Measurements from ENCODE around the gene CA11. TPM values are rescaled to one million over a fixed set of nuclear protein-coding genes. Genes with fewer than 3 reads are reported as not detected.

Gene CA11
- total RNA-seq, 2 experiments from 2014 or later, result 12.0 to 14.9 TPM

DNA sequence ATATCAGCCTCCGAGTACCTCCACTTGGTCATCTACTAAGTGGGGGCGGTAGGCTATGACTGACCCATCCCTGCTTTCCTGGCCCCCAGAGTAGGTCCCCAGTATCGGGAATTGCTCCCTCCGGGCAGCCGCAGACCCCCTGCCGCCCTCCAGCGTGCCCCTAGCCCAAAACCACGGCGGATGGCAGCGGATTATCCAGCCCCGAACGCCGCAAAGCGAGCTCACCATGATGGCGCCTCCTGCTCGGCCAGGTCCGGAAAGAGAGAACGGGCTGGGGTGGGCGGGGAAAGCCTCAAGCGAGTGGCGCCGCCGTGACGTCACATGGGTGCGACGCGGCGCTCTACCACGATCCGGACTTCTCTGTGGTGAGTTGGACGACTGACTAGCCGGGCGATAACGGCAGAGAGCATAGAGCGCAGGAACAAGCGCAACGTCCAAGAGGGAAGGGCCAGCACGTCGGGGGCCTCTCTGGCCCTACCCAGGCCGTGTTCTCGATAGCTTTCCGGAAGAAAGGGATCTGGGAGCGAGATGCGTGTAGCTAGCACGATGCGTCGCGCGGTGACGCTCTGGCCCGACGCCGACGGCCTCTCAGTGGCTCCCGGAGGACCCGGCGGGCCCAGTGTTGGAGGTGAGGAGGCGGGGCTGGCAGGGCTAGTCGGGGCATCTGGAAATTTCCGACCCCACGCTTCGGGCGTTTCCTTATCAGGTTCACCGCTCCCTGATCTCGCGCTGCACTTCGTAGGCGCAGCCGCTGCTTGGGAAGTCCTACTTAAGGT lies 26.9 kb downstream of the CA11 start, which contains the start of the genes RPL18 and SPHK2:
TSS of gene RPL18 (minus strand) at position 263 of the 776 bp plus-strand sequence. CDS start at position 228, 35 bp downstream.
TSS of gene SPHK2 (plus strand) at position 591 of the 776 bp plus-strand sequence. CDS start 1,009 bp downstream, outside the sequence.
- CTCF ChIA-PET, result no interaction called here
- DNase-seq, result peak; percentile 95
- Mint-ChIP-seq H3K27ac (peak within 1 kb of the TSS; percentile 99), H3K36me3 (ENCODE audit: low read depth) (peaks cover 60% of the 10 kb centered on the region), H3K4me3 (peak within 1 kb of the TSS; percentile 99), H3K4me1 (ENCODE audit: low read depth) (peaks cover 53% of the 10 kb centered on the region), H3K9me3 (no peaks in the 10 kb centered on the region), H3K27me3 (ENCODE audit: low read depth) (no peaks in the 10 kb centered on the region)
- intact Hi-C loops (cut with micrococcal nuclease), result loop anchor here (1.0 to 2.0 kb wide), 5 partner anchors 18 to 298 kb away; partner anchors contain the start of genes CYTH2, DBP, GRWD1 and SYNGR4

DNA sequence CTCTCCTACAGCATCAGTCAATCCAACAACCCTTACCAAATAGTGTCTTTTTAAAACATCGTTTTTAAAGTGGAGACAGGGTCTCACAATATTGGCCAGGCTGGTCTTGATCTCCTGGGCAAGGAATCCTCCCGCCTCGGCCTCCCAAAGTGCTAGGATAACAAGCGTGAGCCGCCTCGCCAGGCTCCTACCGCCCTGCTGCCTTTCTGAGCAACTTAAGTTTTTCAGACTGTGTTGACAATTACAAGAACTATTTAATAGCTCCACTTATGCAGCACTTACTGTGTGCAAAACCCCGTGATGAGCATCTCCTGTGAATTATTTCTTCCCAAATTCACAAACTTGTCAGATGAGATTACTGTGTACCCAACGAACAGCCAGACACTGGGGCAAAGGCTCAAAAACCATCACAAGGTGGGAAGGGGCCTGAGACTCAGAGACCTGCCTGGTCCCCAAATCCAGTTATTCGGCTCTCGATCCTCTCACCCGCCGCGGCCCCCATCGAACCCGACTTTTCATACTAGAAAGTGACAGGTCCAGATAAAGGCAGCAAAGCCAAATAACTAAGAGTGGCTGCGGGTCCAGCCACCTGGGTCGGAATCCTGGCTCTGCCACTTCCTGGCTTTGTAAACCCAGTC lies 27.6 kb downstream of the CA11 start:
- CTCF ChIA-PET, result no interaction called here
- no peaks in the 10 kb centered on the region for H3K9me3 Mint-ChIP-seq
- peak overlapping the region; percentile 99 for H3K4me3 Mint-ChIP-seq
- H3K27me3 Mint-ChIP-seq (ENCODE audit: low read depth), result no peaks in the 10 kb centered on the region
- H3K36me3 Mint-ChIP-seq (ENCODE audit: low read depth), result peaks cover 59% of the 10 kb centered on the region
- H3K27ac Mint-ChIP-seq, result peak overlapping the region; percentile 99
- no peak for DNase-seq
- H3K4me1 Mint-ChIP-seq (ENCODE audit: low read depth), result peaks cover 47% of the 10 kb centered on the region
- intact Hi-C loops (cut with micrococcal nuclease), result loop anchor here (2.0 kb wide), 1 partner anchor 174 kb away; the partner anchor contains the start of gene GRWD1

DNA sequence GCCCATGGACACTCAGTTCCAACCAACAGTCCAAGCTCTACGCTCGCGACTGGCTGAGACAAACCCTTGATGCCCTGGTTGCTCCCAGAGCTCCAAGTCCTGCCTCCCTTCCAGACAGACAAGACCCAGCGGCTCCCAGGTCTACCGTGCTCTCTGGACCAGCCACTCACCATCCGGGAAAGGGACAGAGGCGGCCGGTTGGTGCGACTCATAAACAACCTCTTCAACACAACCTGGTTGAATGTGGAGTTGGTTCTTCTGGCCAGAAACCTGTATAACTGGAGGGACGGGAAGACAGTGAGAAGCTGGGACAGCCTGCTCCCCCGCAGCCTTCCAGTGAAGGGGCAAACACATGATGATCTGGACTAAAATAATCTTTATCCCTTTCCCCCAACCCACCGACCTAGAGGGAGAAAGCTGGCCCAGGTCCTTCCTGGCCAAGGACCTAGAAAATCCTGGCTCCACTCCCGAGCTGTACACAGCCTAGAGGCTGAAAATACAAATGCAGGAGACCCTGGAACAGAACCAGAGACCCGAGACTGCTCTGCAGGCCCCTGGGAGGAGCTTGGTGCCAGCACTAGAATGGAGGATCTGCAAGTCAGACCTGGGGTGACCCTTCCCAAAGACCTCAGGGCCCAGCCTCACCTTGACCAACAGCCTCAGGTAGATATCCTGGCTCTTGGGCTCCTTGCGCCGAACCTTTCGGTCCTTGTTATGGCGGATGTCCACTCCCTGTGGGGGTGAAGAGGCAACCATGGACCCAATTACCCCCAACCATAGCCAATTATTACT lies 28.6 kb downstream of the CA11 start:
- peaks cover 41% of the 10 kb centered on the region for H3K4me1 Mint-ChIP-seq (ENCODE audit: low read depth)
- intact Hi-C loops (cut with micrococcal nuclease), result no loop called here
- H3K9me3 Mint-ChIP-seq, result no peaks in the 10 kb centered on the region
- peak overlapping the region; percentile 99 for H3K4me3 Mint-ChIP-seq
- H3K27me3 Mint-ChIP-seq (ENCODE audit: low read depth), result no peaks in the 10 kb centered on the region
- CTCF ChIA-PET, result interaction anchor here (1.2 to 1.4 kb wide), 2 partner anchors 9 to 30 kb away, joined by 3 read pairs; no protein-coding TSS in a partner anchor
- peaks cover 55% of the 10 kb centered on the region for H3K36me3 Mint-ChIP-seq (ENCODE audit: low read depth)
- DNase-seq, result no peak
- H3K27ac Mint-ChIP-seq, result peak overlapping the region; percentile 99

DNA sequence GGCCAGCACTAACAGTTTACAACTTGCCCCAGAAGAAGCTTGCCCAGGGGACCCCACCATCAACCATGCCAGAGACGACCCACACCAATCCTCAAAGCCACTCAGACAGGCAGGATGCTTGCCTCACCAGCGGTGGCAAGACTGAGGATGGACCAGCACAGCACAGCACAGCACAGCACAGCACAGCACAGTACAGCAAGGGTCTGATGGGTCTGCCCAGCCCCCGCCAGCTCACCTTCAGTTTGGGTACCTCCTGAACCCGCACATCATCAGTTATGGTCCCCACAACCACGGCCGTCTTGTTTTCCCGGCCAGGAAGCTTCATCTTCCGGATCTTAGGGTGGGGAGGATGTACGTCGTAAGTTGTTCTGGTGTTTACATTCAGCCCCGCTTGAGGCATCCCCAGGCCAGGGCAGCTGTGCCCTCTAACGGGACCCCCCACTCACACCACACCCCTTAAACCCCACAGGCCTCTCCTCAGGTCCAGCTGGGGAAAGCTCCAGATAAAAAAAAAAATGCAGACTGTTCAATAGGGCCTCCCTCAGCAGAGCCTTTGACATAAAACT lies 29.4 kb downstream of the CA11 start:
- Mint-ChIP-seq H3K4me1 (ENCODE audit: low read depth) (peaks cover 36% of the 10 kb centered on the region), H3K27ac (peak overlapping the region; percentile 8), H3K27me3 (ENCODE audit: low read depth) (no peaks in the 10 kb centered on the region), H3K36me3 (ENCODE audit: low read depth) (peaks cover 51% of the 10 kb centered on the region), H3K9me3 (no peaks in the 10 kb centered on the region), H3K4me3 (peak overlapping the region; percentile 99)
- CTCF ChIA-PET, result interaction anchor here (1.2 to 1.4 kb wide), 2 partner anchors 8 to 29 kb away, joined by 3 read pairs; no protein-coding TSS in a partner anchor
- intact Hi-C loops (cut with micrococcal nuclease), result no loop called here
- DNase-seq, result no peak

DNA sequence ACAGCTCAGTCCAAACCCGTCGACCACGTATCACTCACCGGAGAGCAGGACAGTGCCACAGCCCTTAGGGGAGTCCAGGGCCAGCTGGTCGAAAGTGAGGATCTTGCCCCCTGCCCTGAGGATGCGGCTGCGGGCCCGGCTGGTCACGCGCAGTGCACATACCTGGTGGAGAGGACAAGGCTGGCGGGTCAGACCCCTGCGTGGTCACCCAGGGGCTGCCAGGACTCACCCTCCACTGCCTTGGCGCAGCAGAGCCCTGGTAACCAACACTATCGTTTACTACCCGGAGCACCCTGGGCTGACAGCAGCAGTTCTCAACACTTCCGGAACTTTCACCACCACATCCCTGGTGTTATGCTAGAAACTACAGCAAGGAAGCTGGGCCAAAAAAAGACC lies 29.9 kb downstream of the CA11 start:
- H3K27ac Mint-ChIP-seq, result no peak overlapping the region
- DNase-seq, result no peak
- H3K4me3 Mint-ChIP-seq, result peak overlapping the region; percentile 99
- peaks cover 32% of the 10 kb centered on the region for H3K4me1 Mint-ChIP-seq (ENCODE audit: low read depth)
- H3K9me3 Mint-ChIP-seq, result no peaks in the 10 kb centered on the region
- intact Hi-C loops (cut with micrococcal nuclease), result no loop called here
- peaks cover 48% of the 10 kb centered on the region for H3K36me3 Mint-ChIP-seq (ENCODE audit: low read depth)
- CTCF ChIA-PET, result interaction anchor here (1.2 kb wide), 1 partner anchor 29 kb away, joined by 3 read pairs; no protein-coding TSS in a partner anchor
- no peaks in the 10 kb centered on the region for H3K27me3 Mint-ChIP-seq (ENCODE audit: low read depth)

DNA sequence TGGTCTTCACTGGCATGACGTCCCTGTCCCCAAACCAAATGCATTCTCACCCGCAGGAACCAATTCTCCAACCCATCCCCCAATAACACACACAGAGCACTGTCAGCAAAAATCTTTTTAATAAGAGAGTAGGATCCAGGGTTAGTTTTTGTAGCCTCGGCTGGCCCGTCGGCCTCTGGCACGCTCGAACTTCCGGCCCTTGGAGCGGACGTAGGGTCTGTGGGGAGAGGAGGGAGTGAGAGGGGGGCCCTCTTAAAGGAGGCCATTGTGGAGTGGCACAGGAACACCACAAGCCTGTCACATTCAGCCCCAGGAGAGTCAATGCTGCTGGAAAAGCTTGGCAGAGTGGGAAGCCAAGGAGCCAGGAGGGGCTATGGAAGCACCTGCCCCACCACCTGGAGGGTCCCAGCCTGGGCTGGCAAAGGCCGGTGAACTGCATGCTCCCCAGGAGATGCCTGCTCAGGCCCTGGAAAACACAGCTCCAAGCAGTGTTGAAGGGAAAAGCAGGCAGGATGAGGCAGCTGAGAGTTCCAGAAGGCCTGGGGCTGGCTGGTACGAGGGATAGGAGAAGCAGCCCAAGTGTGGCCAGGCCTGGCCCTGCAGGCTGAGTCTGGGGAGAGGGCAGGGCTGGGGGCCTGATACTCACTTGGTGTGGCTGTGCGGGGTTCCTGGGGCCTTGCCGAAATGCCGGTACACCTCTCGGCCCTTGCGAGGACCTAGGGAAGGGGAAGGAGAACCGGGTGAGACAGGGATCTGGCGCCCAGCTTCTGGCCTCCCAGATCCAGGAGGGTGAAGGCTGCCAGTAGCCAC lies 30.6 kb downstream of the CA11 start:
- Mint-ChIP-seq H3K36me3 (ENCODE audit: low read depth) (peaks cover 48% of the 10 kb centered on the region), H3K9me3 (no peaks in the 10 kb centered on the region), H3K27ac (no peak overlapping the region), H3K4me1 (ENCODE audit: low read depth) (peaks cover 32% of the 10 kb centered on the region), H3K4me3 (peak overlapping the region; percentile 39), H3K27me3 (ENCODE audit: low read depth) (no peaks in the 10 kb centered on the region)
- intact Hi-C loops (cut with micrococcal nuclease), result no loop called here
- CTCF ChIA-PET, result no interaction called here
- DNase-seq, result no peak

DNA sequence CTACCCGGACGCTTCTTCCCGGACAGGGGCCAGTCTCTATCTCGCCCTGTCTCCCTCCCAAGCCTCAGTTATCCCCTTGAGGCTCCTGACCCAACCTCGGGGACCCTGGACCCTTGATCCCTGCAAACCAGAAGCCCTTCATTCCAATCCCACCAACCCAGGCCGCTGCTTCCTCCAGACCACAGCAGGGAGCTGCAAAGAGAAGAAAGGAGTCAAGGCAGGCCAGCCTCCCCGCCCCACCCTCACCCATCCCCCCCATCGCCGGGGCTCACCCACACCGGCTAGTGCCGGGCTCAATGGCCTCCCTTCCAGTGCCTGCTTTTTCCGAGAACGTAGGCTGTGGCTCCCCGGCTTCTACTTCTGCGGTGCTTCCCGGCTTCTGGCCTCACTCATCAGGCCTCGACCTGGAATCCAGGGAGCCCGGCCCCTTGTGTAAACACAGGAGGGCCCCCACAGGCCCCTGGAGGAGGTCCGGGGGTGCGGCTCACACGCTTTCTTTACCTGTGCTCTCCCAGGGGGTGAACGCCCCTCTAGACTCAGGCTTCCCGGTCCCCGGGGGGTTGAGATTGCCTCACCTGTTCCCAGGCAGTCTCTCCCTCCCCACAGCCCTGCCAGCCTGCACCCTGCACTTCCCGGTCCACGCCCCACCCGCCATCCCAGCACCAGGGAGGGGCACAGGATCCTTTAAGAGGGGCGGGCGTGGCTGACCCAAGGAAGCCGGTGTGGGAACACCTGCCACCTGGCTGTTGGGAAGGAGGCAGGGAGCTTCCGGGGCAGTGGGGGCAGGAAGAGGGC lies 31.4 kb downstream of the CA11 start, which contains the start of gene FAM83E:
TSS of gene FAM83E (minus strand) at position 641 of the 795 bp plus-strand sequence. CDS start 1,704 bp downstream, outside the sequence.
- H3K4me1 Mint-ChIP-seq (ENCODE audit: low read depth), result peaks cover 24% of the 10 kb centered on the region
- no peak for DNase-seq
- peak within 1 kb of the TSS; percentile 50 for H3K27ac Mint-ChIP-seq
- H3K9me3 Mint-ChIP-seq, result no peaks in the 10 kb centered on the region
- peaks cover 45% of the 10 kb centered on the region for H3K36me3 Mint-ChIP-seq (ENCODE audit: low read depth)
- intact Hi-C loops (cut with micrococcal nuclease), result no loop called here
- CTCF ChIA-PET, result no interaction called here
- no peaks in the 10 kb centered on the region for H3K27me3 Mint-ChIP-seq (ENCODE audit: low read depth)
- H3K4me3 Mint-ChIP-seq, result peak within 1 kb of the TSS; percentile 39

DNA sequence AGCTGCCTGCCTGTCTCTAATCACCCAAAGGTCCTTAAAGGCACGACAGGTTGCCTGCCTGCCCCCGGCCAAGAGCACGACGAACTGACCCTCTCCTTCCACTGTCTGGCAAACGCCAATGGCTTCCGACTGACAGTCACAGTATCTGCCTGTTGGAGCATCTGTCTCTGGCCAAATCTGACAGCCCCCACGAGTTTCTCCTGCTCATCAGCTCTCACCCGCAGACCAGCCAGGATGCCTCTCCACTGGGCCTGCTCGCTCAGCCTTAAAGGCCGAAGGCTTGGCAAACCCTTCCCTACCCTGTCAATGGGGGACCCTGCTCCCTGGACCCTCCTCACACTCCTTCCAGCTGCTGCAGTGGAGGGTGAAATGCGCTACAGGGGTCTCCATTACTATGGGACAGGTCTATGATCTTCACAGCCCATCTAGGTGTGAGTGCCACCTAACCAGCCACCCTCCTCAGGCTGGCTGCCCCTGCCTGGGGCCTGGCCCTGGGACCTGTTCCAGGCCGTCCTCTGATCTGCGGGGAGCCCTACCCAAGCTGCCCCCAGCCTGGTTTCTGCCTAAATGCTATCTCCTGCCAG lies 32.0 kb downstream of the CA11 start:
- CTCF ChIA-PET, result no interaction called here
- H3K4me1 Mint-ChIP-seq (ENCODE audit: low read depth), result peaks cover 22% of the 10 kb centered on the region
- peak overlapping the region; percentile 50 for H3K27ac Mint-ChIP-seq
- no peaks in the 10 kb centered on the region for H3K9me3 Mint-ChIP-seq
- H3K36me3 Mint-ChIP-seq (ENCODE audit: low read depth), result peaks cover 41% of the 10 kb centered on the region
- intact Hi-C loops (cut with micrococcal nuclease), result no loop called here
- DNase-seq, result no peak
- H3K4me3 Mint-ChIP-seq, result no peak overlapping the region
- H3K27me3 Mint-ChIP-seq (ENCODE audit: low read depth), result no peaks in the 10 kb centered on the region

DNA sequence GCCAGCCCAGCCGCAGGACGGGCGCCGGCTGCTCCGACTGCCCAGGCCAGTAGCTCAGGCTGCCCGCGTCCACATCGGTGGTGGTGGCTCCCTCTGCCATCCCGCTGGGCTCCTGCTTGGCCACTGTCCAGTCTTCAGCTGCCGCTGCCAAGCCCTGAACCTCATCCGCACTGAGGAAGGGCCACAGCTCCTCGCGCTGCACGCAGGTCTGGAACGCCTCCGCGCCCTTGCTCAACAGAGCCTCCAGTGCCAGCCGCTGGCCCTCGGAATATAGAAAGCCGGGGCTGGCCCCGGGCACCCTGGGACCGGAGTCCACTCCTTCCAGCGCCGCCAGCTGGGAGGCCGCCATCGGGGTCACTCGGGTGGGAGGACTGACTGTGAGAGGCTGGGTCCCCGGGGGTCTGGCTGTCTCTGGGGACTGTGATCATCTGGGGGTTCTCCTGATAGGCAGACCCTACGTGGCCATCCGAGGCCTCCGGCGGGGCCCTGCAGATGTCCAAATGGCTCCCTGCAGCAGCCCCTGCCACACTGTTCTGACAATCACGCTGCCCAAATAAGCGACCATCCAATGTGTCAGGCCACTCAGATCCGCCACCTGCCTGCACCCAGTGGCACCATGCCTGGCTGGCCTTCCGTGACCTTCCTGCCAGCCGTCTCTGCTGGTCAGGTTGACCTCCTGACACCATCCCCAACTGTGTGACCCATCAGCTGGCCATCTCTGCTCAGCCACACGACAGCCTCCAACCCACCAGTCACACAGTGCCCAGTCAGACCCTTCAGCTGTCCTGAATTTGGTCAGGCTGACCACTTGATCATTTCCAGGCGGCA lies 32.7 kb downstream of the CA11 start:
- Mint-ChIP-seq H3K4me3 (no peak overlapping the region), H3K9me3 (no peaks in the 10 kb centered on the region), H3K27ac (no peak overlapping the region), H3K36me3 (ENCODE audit: low read depth) (peaks cover 34% of the 10 kb centered on the region), H3K4me1 (ENCODE audit: low read depth) (peaks cover 21% of the 10 kb centered on the region), H3K27me3 (ENCODE audit: low read depth) (no peaks in the 10 kb centered on the region)
- DNase-seq, result no peak
- intact Hi-C loops (cut with micrococcal nuclease), result no loop called here
- CTCF ChIA-PET, result no interaction called here

DNA sequence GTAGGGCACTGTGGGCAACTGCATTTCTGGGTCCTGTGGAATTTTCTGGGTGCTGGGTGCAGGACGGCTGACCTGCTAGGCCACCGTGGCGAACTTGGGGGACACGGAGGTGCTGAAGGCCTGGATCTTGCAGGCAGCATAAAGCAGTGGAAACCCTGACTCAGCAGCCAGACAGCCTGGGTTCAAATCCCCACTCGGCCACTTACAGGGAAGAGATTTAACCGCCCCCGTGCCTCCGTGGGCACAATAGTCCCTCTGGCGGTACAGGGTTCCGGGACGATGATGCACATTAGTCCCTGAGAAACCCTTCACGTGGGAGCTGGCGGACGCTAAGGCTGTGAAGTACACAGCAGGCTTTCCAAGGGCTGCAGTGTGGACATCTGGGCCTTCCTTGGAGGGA lies 34.1 kb downstream of the CA11 start:
- CTCF ChIA-PET, result no interaction called here
- Mint-ChIP-seq H3K4me3 (no peak overlapping the region), H3K27me3 (ENCODE audit: low read depth) (no peaks in the 10 kb centered on the region), H3K27ac (no peak overlapping the region), H3K9me3 (no peaks in the 10 kb centered on the region), H3K36me3 (ENCODE audit: low read depth) (peaks cover 20% of the 10 kb centered on the region), H3K4me1 (ENCODE audit: low read depth) (peaks cover 13% of the 10 kb centered on the region)
- intact Hi-C loops (cut with micrococcal nuclease), result no loop called here
- DNase-seq, result no peak

All from activated naive CD4-positive, alpha-beta T cell treated with anti-CD3 and anti-CD28 coated beads for 36 hours (primary cell).